ENCODE data around the gene PFN1.

Gene PFN1

GRCh38 chr17:4945176-4945943 is 3.0 kb downstream of the PFN1 start:
- DNase-seq (ENCODE audit: low read depth): no peak
- no peak overlapping the region; the same call in 1 of the 2 replicates for H3K4me3 ChIP-seq (ENCODE audit: low read depth, low read length)
- no peak for TF ChIP-seq CTCF (IDR thresholded peaks at IDR 0.05; ENCODE audit: control insufficient read depth, extremely low read depth, insufficient read depth)

- H3K4me3 ChIP-seq (ENCODE audit: low read depth, low read length): no peak overlapping the region
- no peak for TF ChIP-seq CTCF (IDR thresholded peaks at IDR 0.05; ENCODE audit: control insufficient read depth, extremely low read depth, insufficient read depth)
- no peak for DNase-seq (ENCODE audit: low read depth)
Observed at GRCh38 chr17:4944554-4945175, 3.7 kb downstream of the PFN1 start.

- no peak for TF ChIP-seq CTCF (IDR thresholded peaks at IDR 0.05; ENCODE audit: control insufficient read depth, extremely low read depth, insufficient read depth)
- no peak overlapping the region for H3K4me3 ChIP-seq (ENCODE audit: low read depth, low read length)
- DNase-seq (ENCODE audit: low read depth): no peak
Observed at GRCh38 chr17:4944163-4944553, 4.2 kb downstream of the PFN1 start.

- no peak for DNase-seq (ENCODE audit: low read depth)
- no peak for TF ChIP-seq CTCF (IDR thresholded peaks at IDR 0.05; ENCODE audit: control insufficient read depth, extremely low read depth, insufficient read depth)
- no peak overlapping the region for H3K4me3 ChIP-seq (ENCODE audit: low read depth, low read length)
Observed at GRCh38 chr17:4942760-4943508, 5.4 kb downstream of the PFN1 start.

- no peak for DNase-seq (ENCODE audit: low read depth)
- no peak for TF ChIP-seq CTCF (IDR thresholded peaks at IDR 0.05; ENCODE audit: control insufficient read depth, extremely low read depth, insufficient read depth)
- H3K4me3 ChIP-seq (ENCODE audit: low read depth, low read length): peak overlapping the region; percentile 96
Observed at GRCh38 chr17:4941319-4941610, 7.1 kb downstream of the PFN1 start.

GRCh38 chr17:4940555-4941318 is 7.6 kb downstream of the PFN1 start:
- peak overlapping the region; percentile 96 for H3K4me3 ChIP-seq (ENCODE audit: low read depth, low read length)
- no peak for TF ChIP-seq CTCF (IDR thresholded peaks at IDR 0.05; ENCODE audit: control insufficient read depth, extremely low read depth, insufficient read depth)
- DNase-seq (ENCODE audit: low read depth): no peak

All from LNCaP clone FGC (cell line).